ENCODE results near the gene FBH1. TPM values are rescaled to one million over a fixed set of nuclear protein-coding genes. Genes with fewer than 3 reads are reported as not detected.
A peak's percentile ranks its signal among the peaks of the same experiment; 100 is the strongest.
"Not testable (repeated sequence)": the region's sequence is repeated elsewhere in the genome, so short reads cannot be mapped to it uniquely, and the experiment has no call there.

Gene FBH1
- 10 to 100 TPM; 68.7 to 72.9 (median 69.4) TPM for polyA plus RNA-seq (ENCODE audit: insufficient read length in 3 of 3)

DNA sequence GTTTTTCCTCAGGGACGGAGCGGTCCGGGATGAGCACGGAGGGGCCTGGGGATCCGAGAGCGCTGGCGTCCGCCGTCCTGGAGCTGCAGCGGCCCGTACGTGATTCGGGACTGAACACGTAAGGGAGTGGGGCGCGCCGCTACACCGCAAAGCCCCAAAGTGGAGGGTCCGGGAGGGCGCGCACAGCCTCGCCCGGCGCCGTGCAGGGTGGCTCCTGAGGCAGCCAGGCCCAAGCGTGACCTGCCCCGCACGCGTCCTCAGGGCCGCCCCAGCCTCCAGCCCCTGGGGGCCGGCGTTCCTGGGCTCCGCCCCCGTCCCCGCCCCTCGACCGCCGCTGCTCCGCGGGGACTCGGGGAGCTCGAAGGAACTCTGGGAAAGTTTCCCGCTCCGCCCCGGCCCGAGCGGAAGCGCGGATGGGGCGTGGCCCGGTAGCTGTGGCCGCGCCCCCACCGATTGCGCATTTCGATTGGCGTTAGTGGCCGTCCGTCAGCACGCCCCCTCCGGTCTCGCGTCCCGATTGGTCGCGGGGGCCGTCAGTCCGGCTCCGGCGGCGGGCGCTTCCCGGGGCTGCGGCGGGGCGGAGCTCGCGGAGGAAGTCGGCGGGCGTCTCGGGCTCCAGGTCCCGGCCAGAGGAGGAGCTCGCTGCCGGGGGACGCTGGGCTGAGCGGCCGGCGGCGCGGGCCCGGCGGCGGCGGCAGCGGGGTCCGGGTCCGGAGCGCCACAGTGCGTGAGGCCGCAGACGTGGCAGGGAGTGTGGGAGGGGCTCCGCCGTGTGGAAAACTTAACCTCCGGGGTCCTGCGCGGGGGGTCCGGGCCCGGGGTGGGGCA, at the start of gene FBH1, which contains the start of gene ANKRD16:
FBH1 (plus strand) TSS at position 620 of the 828 bp plus-strand sequence; CDS start at position 723, 103 bp downstream.
ANKRD16 (minus strand) TSS at position 270 of the 828 bp plus-strand sequence. CDS start 539 bp downstream, outside the sequence.
- peak; percentile 94 to 99 (median 98) for DNase-seq (ENCODE audit: low read depth in 3 of 3, low spot score in 2 of 3)

DNA sequence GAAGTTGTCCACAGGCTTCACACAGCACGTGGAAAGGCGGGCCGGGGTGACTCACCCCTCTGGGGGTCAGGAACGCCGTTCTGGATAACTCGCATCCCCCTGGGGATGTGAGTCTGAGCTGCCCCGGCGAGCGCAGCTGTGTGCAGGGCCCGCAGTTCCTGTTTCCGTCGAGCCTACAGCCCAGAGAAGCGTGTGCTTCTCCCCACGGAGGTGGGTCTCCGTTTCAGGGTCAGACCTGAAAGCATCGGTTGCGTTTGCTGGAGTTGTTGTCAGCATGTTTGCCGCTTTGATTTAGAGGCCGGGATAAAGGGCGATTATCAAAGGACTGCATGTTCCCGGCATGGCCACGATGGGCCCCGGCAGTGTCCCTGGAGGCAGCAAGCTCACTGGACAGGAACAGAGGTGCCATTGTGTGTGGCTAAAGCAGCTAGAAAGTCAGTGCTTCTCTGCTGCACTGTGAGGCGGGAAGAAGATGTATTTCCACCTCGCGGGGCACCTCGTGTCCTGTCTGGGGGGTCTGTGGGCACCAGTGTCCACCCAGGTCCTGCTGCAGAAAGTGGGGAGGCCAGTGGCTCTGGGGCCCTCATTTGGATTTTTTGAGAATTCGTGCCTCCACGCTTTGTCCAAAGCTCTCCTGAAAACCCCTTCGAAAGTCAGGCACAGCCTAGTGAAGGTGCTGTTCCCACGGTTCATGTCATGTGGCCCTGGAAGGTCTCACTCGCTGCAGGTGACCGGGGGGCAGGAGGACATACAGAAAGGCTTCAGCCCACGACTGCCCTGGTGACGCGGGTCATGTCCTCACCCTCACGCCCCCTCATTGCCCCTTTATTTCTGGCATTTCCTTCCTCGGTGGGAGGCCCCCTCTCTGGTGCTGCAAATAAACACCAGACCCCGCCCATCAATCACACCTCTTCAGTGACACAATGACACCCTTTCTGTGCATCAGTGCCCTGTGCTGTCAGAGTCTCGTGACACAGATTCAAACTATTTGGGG, 49.4 kb upstream of the FBH1 start:
- DNase-seq (ENCODE audit: low read depth in 3 of 3, low spot score in 2 of 3) = no peak

DNA sequence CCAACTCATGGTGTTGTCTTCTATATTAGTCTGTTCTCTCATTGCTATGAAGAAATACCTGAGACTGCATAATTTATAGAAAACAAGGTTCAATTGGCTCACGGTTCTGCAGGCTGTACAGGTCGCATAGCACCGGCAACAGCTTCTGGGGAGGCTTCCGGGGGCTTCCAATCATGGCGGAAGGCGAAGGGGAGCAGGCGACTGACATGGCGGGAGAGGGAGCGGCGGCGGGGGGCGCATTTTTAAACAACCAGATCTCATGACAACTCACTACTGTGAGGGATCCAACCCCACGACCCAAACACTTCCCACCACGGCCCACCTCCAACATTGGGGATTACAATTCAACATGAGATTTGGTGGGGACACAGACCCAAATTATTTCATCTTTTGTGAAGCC, 48.1 kb upstream of the FBH1 start:
- DNase-seq (ENCODE audit: low read depth in 3 of 3, low spot score in 2 of 3) = no peak

DNA sequence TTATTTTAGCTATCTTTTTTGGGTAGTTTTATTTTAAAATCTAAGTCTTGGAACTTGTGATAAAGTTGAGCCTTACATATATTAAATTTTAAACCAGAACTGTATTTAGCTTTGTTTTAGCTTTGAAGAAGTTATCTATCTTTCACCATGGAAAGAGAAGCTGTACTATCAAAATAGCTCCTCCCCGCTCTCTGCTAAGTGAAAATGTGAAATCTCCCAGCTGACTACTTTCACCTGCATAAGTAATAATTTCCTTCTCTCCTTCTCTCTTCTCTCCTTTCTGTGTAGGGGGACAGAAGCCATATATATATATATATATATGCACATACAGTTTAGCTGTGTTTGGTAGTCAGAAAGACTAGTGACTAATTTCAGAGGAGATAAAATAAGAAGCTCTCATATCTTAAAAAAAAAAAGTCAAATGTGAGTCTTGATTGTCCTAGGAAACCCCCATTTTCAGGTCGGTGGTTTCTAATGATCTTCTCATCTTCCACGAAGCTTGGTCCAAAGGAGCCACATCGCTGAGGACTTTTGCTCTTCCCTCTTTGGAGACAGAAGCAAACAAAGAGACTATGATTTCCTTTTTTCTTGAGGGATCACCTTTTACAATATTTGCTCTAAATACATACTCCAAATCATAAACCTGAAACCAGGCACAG, 46.2 kb upstream of the FBH1 start:
- no peak for DNase-seq (ENCODE audit: low read depth in 3 of 3, low spot score in 2 of 3)

DNA sequence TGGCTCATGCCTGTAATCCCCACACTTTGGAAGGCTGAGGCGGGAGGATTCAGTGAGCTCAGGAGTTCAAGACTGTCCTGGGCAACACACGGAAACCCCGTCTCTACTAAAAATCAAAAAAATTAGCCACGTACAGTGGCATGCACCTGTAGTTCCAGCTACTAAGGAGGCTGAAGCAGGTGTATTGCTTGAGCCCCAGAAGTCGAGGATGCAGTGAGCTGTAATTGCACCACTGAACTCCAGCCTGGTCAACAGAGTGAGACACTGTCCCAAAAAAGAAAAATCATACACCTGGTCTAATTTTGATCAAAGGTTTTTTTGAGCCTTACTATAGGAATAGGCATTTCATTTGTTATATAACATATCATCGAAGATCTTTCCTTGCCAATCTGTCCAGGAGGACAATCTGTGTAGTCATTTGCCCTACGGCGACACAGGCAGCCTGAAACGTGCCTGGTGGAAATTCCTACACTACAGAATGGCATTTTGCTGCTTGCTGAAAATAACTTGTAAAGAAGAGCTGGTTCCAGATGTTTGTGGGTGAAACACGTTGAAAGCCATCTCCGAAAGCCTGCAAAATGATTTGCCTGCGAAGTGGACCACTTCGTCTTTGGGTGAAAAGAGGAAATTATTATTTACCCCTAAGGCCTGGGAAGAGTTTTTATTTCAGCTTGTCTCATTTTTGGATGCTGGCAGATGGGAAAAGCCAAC, 45.5 kb upstream of the FBH1 start:
- DNase-seq (ENCODE audit: low read depth in 3 of 3, low spot score in 2 of 3) = no peak

DNA sequence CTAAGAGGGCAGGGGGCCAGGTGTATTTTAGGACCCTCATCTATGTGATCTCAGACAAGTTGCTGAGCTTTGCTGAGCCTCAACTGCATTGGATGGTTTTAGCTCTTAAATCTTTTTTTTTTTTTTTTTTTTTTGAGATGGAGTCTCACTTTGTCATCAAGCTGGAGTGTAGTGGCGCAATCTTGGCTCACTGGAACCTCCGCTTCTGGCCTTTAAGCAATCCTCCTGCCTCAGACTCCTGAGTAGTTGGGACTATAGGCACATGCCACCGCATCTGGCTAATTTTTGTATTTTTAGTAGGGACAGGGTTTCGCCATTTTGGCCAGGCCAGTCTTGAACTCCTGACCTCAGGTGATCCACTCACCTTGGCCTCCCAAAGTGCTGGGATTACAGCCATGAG, 43.4 kb upstream of the FBH1 start:
- not testable (repeated sequence) for DNase-seq (ENCODE audit: low read depth in 3 of 3, low spot score in 2 of 3)

DNA sequence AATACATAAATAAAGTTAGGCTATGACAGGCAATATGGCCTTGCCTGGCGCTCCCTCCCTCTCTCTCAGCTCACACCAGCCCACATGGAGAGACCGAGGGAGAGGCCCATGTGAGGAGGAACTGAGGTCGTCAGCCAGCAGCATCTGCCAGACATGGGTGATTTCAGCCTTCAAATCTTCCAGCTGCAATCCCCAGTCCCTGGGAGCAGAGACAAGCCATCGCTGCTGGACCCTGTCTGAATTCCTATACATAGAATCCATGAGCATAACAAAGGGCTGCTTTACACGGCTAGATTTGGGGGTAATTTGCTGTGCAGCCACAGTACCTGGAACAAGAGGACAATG, 35.9 kb upstream of the FBH1 start:
- DNase-seq (ENCODE audit: low read depth in 3 of 3, low spot score in 2 of 3) = no peak

DNA sequence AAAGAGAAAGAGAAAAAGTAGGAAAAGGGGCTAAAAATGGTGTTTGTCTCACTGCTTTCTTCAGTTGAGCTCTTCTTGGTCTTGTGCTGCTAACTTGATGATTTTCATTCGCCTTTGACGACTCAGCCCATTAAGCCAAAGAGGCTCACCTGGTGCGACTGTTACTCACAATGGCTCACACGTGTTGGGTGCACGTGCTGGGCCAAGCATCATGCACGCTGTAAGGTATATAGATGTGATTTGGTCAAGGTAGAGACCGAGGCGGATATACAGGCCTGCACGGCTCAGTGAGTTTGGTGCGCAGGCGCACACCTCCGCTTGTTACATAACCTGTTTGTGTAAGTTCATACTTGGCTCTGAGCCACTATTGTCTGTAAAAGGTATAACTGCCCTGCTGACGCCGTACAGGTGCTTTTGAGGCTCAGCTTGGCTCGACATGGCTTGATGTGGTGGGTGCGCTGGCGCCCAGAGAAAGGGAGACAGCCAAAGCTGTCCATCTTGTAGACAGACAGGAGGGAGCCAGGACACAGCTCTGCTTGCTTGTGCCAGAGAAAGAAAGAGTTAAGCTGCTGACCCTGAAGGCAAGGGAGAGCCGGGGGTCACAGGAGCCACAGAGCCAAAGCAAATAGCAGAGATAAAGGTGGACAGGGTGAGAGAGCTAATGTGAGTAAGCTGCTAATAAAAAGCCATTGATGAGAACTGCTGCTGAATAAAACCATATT, 33.9 kb upstream of the FBH1 start:
- DNase-seq (ENCODE audit: low read depth in 3 of 3, low spot score in 2 of 3) = no peak

DNA sequence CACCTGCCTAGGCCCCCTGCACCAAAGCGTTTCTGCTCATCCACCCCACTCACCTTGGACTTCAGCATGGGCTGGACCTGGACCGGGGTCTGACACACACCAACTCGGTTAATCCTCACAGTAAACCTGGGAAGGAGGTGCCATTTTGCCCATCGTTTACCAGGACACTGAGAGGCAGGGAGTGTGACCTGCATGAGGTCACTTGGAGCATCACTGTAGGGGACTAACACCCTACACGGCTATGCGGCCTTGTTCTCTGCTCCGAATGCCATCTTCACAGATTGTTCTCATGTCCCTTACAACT, 33.4 kb upstream of the FBH1 start:
- DNase-seq (ENCODE audit: low read depth in 3 of 3, low spot score in 2 of 3) = no peak

DNA sequence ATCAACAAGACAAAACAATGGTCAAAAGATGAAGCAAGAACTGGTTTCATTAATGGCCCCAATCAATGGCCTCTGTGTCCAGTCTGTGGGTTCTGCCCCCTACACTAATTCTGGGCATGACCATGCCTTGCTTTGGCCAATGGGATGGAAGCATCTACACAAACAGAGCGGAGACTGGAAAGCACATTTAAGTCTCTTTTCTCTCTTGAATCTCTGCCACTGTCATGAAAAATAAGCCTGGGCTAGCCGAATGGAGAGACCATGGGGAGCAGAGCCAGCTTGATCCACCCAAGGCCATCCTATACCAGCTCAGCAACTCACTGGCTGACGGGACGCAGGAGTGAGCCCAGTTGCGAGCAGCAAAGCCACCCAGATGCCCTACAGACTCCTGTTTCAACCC, 31.2 kb upstream of the FBH1 start:
- DNase-seq (ENCODE audit: low read depth in 3 of 3, low spot score in 2 of 3) = no peak

DNA sequence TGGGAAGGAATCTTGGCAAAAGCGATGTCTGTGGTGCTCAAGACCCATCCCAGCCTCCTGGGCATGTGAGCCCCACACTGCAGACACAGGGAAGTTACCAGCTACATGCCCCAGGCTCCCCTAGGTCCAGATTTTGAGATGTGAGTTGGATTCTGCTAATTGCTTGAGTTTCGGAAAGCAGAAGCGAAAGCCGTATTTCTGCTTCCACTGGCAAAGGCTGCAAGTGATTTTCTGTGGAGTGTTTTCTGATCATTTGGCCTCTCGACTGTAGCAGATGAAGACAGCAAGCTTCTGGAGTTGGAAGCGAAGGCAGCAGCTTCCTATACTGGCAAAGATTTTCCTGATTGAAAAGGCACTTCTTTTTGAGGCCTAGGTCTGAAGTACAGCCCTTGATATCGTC, 30.0 kb upstream of the FBH1 start:
- DNase-seq (ENCODE audit: low read depth in 3 of 3, low spot score in 2 of 3) = no peak

DNA sequence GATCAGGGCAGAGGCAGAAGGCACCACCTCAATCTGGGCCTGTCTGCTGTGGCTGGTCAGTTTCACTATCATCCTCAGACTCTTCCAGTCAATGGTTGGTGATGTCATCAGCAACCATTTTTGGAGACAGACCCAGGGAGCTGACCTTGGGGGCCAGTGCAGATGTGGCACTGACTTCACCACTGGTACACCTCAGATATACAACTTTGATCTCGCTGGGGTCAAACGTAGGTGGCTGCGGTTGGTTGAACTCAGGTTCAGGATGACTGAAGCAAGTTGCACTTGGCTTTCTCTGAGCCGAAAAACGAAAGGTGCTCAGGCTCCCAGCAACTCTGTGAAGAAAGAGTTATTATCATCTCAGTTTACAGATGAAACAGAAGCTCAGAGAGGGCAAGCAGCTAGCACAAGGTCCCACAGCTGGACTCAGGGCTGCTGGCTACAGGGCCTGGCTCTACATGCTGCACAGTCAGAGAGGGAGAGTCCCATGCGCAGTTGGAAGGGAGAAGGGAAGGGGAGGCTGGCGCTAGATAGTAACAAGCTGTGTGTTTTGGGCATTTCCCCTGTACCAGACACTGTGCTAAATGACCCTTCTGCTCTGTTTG, 27.6 kb upstream of the FBH1 start:
- no peak for DNase-seq (ENCODE audit: low read depth in 3 of 3, low spot score in 2 of 3)

DNA sequence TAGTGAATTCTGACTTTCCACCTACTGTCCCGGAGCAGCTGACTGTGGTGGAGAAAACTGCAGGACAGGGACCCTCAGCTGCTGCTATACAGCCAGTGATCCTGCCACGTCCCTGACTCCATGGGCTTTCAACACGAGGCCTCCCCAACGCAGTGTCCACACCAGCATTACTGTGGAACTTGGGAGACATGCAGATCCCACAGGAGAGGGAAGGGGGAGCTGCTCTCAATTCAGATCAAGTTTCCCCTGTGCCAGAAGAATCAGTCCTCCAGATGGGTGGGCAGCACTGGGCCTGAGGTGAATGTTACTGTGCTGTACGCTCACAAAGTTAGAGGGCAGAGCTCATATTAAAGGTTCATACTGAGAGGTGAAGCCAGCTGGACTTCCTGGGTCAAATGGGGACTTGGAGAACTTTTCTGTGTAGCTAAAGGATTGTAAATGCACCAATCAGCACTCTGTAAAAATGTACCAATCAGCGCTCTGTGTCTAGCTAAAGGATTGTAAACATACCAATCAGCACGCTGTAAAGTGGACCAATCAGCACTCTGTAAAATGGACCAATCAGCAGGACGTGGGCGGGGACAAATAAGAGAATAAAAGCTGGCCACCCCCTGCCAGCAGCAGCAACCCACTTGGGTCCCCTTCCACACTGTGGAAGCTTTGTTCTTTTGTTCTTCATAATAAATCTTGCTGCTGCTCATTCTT, 26.9 kb upstream of the FBH1 start:
- DNase-seq (ENCODE audit: low read depth in 3 of 3, low spot score in 2 of 3) = not testable (repeated sequence)

DNA sequence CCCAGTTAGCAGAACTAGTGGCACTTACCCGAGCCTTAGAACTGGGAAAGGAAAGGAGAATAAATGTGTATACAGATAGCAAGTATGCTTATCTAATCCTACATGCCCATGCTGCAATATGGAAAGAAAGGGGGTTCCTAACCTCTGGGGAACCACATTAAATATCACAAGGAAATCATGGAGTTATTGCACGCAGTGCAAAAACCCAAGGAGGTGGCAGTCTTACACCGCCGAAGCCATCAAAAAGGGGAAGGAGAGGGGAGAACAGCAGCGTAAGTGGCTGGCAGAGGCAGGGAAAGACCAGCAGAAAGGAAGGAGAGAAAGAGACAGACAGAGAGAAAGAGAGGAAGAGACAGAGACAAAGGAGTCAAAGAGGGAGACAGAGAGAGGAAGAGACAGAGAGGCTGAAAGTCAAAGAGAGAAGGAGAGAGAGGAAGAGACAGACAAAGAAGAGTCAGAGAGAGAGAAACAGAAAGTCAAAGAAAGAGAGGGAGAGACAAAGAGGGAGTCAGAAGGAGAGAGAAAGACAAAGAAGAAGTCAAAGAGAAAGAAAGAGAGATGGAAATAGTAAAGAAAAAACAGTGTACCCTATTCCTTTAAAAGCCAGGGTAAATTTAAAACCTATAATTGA, 23.5 kb upstream of the FBH1 start:
- DNase-seq (ENCODE audit: low read depth in 3 of 3, low spot score in 2 of 3) = not testable (repeated sequence)

DNA sequence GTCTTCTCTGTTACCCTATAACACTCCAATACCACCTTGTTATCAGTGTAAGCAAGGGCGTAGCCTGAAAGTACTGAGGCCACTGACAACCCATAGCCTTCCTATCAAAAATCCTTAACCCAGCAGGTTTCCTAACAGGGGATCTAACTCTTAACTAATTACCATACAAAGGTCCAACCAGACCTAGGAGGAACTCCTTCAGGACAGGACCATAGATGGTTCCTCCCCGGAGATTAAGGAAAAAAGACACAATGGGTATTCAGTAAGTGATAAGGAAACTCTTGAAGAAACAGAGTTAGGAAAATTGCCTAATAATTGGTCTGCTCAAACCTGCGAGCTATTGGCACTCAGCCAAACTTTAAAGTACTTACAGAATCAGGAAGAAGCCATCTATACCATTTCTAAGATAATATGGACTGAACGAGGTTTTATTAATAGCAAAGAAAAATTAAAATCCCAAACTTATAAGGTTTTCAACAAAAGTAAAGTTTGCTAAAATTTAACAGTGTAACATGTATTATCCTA, 22.9 kb upstream of the FBH1 start:
- DNase-seq (ENCODE audit: low read depth in 3 of 3, low spot score in 2 of 3) = not testable (repeated sequence)

DNA sequence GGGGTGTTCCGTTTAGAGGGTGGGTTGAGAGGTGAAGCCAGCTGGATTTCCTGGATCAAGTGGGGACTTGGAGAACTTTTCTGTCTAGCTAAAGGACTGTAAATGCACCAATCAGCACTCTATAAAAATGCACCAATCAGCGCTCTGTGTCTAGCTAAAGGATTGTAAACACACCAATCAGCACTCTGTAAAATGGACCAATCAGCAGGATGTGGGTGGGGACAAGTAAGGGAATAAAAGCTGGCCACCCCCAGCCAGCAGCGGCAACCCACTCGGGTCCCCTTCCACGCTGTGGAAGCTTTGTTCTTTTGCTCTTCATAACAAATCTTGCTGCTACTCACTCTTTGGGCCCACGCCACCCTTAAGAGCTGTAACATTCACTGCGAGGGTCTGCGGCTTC, 21.7 kb upstream of the FBH1 start:
- DNase-seq (ENCODE audit: low read depth in 3 of 3, low spot score in 2 of 3) = not testable (repeated sequence)

DNA sequence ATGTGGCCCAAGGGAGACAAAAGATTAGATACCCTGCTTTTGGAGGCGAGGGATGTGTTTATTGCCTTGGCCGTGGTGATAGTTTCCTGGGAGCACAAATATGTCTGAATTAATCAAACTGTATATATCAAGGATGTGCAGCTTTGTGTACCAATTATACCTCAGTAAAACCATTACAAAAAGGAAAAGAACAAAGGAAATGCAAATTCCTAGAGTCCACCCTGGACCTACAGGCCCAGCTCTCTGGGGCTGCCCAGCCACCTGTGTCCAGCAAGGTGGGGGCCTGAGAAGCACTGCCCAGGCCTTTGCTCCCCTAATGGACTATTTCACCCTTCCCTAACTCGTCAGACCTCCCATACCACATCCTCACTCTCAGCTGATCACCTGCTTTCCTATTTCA, 20.9 kb upstream of the FBH1 start:
- DNase-seq (ENCODE audit: low read depth in 3 of 3, low spot score in 2 of 3) = no peak

DNA sequence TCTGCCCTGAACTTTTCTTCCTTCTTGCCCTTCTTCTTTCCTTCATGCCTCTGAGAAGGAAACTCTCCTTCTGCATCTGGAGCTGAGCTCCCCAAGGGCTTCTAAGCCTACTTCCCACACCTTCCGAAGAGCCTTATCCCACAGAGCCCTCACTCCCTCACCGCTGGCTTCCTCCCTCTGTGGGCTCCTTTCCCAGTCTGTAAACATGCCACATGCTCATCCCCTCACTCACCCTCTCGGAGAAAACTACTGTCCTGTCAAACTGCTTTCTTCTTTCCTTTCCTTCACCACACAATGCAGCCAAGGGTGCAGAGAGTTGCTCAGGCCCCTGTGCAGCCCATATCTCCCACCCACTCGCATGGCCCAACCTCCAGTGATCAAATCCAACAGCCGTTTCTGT, 18.4 kb upstream of the FBH1 start:
- no peak for DNase-seq (ENCODE audit: low read depth in 3 of 3, low spot score in 2 of 3)

Data from right renal cortex interstitium (tissue), 3 donors.